Cardiac fibroblast (primary cell): ENCODE data around the gene SNAPIN.

ENCODE experiments used
- DNase-seq, 2 donors: peaks; one replicate each; pipeline versions ENCODE4 v3.0.0 to v3.0.0-alpha.2; 2010; ENCODE audit warnings: low read depth in 2 of 2
- H3K4me3 ChIP-seq, 2 donors: replicated peaks in 1 of 2; 1 replicate in 1 of 2; 2 replicates in 1 of 2; pipeline ENCODE4 v1.5.1; 2011; ENCODE audit warnings: low read depth in 2 of 2, low read length in 2 of 2, mild to moderate bottlenecking in 2 of 2, moderate library complexity in 1 of 2
- TF ChIP-seq, protein P1 (sequence below): IDR thresholded peaks from one replicate; pipeline ENCODE4 v1.5.1; 2011; ENCODE audit warnings: low read depth, mild to moderate bottlenecking, low read length, inconsistent platforms

Gene SNAPIN

GRCh38 chr1:153616144-153616916, 42.2 kb upstream of the SNAPIN start, which contains the start of gene S100A14:
TSS of gene S100A14 (minus strand) at chr1:153616325. CDS start at chr1:153615858, 467 bp downstream.
- TF ChIP-seq, protein P1, sequence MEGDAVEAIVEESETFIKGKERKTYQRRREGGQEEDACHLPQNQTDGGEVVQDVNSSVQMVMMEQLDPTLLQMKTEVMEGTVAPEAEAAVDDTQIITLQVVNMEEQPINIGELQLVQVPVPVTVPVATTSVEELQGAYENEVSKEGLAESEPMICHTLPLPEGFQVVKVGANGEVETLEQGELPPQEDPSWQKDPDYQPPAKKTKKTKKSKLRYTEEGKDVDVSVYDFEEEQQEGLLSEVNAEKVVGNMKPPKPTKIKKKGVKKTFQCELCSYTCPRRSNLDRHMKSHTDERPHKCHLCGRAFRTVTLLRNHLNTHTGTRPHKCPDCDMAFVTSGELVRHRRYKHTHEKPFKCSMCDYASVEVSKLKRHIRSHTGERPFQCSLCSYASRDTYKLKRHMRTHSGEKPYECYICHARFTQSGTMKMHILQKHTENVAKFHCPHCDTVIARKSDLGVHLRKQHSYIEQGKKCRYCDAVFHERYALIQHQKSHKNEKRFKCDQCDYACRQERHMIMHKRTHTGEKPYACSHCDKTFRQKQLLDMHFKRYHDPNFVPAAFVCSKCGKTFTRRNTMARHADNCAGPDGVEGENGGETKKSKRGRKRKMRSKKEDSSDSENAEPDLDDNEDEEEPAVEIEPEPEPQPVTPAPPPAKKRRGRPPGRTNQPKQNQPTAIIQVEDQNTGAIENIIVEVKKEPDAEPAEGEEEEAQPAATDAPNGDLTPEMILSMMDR, result no peak
- DNase-seq, result no peak
- H3K4me3 ChIP-seq, result no peak within 1 kb of the TSS

DNA sequence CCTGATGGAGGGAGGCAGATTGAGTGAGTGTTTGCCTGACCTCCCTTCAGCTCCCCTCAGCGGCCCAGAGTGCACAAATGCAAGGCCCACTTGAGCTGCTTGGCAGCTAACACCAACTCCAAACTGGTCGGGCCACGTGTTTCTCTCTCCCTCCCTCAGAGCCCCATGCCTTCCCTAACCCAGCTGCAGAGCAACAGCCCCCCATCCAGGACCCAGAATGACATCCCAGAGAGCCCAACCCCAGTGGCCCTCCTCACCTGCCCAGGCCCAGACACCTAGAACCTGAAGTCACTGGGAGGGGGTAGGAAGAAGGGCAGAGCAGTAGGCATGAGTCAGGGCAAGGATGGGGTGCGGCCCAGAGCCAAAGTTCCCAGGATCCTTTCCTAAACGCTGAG, 41.6 kb upstream of the SNAPIN start:
- TF ChIP-seq, protein P1, result no peak
- no peak overlapping the region for H3K4me3 ChIP-seq
- DNase-seq, result no peak

DNA sequence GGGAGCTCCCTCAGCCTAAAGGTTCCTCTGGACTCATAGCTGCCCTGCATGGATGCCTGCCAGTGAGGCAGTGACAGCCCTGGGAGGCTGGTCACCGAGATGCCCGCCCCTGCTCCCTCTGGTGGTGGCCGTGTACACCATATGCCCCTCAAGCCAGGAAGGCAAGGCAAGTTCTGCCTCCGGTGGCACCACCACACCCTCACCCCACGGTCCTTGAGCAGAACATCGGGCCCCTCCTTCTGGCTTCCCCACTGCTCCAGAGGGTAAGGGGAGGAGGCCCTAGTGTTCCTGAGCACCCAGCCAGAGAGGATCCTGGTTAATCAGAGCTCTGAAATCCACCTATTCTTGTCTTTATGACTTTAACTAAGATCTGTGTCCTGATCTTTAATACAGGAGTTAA, 40.8 kb upstream of the SNAPIN start:
- peak in 1 of 2 donors; percentile 78 for DNase-seq
- TF ChIP-seq, protein P1, result peak; percentile 88
- H3K4me3 ChIP-seq, result no peak overlapping the region

DNA sequence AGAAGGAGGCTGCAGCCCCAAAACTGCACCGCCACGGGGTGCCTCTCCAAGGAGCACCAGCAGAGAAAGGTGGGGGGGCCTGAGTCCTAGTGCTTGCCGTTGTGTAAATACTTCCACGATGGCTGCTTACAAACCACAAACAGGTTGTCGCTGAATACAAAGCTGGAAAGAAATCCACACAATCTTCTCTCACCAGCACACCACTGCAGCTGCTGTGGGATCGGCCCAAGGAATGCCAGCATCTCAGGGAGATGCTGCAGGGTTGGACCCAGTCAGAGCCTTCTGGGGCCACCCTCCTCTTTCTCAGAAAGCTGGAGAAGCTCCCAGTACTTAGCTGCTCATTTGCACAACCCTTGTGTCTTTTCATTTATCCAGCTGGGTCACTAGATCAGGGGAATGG, 39.3 kb upstream of the SNAPIN start:
- H3K4me3 ChIP-seq, result no peak overlapping the region
- no peak for DNase-seq
- TF ChIP-seq, protein P1, result no peak

GRCh38 chr1:153623101-153623500, 35.4 kb upstream of the SNAPIN start:
- TF ChIP-seq, protein P1, result no peak
- no peak overlapping the region for H3K4me3 ChIP-seq
- no peak for DNase-seq

GRCh38 chr1:153624965-153625611, 33.4 kb upstream of the SNAPIN start:
- no peak overlapping the region for H3K4me3 ChIP-seq
- TF ChIP-seq, protein P1, result no peak
- no peak for DNase-seq
